ENCODE measurements around the gene SNCB.

The SNCB gene

DNA sequence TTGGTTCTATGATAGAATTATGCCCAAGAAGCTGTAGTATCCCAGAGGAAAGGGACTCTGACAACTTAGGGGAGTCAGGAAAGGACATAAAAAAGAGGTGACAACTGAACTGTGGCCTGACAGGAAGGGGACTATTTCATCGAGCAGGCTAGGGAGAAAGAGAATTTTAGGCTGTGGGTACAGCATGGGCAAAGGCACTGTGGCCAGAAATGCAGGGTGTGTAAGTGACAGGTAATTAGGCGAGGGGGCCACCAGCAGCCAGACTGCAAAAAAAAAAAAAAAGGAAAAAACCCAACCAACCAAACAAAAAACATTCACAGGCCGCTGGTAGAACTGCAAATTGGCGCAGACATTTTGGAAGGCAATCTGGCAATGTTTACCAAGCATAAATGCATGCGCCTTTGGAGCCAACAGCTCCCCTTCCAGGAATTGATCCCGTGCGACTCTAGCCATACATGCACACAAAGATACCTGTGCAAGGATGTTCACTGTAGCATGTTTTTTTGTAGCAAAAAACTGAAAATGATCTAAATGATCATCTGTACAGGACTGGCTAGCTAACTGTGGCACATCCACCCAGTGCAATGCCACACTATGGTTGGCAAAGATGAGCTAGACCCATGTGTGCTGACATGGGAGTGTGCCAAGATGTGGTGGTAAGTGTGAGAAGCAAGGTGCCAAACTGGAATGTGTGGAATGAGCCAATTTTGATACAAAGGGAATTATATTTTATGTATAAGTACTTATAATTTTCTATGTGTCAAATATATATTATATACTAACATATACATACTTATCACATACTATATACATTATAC is 1.3 kb upstream of the SNCB start:
- TF ChIP-seq, protein P1, sequence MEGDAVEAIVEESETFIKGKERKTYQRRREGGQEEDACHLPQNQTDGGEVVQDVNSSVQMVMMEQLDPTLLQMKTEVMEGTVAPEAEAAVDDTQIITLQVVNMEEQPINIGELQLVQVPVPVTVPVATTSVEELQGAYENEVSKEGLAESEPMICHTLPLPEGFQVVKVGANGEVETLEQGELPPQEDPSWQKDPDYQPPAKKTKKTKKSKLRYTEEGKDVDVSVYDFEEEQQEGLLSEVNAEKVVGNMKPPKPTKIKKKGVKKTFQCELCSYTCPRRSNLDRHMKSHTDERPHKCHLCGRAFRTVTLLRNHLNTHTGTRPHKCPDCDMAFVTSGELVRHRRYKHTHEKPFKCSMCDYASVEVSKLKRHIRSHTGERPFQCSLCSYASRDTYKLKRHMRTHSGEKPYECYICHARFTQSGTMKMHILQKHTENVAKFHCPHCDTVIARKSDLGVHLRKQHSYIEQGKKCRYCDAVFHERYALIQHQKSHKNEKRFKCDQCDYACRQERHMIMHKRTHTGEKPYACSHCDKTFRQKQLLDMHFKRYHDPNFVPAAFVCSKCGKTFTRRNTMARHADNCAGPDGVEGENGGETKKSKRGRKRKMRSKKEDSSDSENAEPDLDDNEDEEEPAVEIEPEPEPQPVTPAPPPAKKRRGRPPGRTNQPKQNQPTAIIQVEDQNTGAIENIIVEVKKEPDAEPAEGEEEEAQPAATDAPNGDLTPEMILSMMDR (IDR thresholded peaks at IDR 0.05; ENCODE audit: low read depth, low read length): no peak
- in situ Hi-C loops (cut with HindIII; ENCODE audit: low sequenced_read_pairs): no loop called here
- no peak for DNase-seq (ENCODE audit: low read depth, low spot score)
- H3K4me3 ChIP-seq (ENCODE audit: low read depth, low read length): no peak overlapping the region

DNA sequence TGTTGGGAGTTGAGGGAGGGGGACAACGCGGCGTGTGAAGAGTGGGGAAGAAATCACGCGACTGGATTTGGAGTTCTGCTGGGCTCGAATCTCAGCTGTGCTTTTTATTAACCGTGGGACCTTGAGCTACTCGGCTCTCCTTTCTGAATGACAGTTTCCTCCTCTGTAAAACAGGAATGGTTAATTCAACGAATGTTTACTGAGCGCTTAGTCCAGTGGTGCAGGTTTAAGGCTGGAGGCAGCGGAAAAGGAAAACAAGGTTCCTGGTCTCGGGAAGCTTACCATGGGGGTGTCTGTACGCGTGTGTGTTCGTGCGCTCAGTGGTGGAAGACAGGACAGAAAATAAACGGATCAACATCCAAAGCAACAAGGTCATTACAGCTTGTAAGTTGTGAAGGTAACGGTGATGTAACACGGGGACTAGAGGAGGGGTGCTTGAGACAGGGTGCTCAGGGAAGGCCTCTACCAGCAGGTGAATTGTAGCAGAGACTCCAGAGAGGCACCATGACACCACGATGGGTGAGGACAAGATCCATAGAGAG is 418 bp upstream of the SNCB start:
- in situ Hi-C loops (cut with HindIII; ENCODE audit: low sequenced_read_pairs): no loop called here
- DNase-seq (ENCODE audit: low read depth, low spot score): peak; percentile 22
- TF ChIP-seq, protein P1 (IDR thresholded peaks at IDR 0.05; ENCODE audit: low read depth, low read length): no peak
- peak overlapping the region; percentile 28 for H3K4me3 ChIP-seq (ENCODE audit: low read depth, low read length)

DNA sequence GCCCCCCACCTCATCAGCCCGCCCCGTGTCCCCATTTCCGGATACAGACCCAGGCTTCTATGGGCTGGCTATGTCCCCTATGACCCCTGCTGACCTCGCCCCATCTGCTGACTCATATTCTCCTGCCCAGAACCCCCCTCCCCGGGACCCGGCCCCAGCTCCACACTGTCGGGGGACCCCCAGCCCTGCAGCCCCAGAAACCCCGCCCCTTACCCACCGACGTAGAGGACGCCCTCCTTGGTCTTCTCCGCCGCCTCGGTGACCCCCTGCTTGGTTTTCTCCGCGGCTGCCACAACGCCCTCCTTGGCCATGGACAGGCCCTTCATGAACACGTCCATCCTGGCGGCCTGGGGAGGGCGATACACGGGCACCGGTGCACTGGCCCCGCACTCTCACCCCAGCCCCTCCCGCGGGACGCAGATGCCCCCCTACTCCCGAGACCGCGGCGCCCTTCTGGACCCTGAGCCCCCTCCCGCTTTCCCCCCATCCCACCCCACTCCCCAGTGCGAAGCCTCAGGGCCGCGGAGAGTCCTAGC is 949 bp downstream of the SNCB start:
- no peak overlapping the region for H3K4me3 ChIP-seq (ENCODE audit: low read depth, low read length)
- TF ChIP-seq, protein P1 (IDR thresholded peaks at IDR 0.05; ENCODE audit: low read depth, low read length): no peak
- no peak for DNase-seq (ENCODE audit: low read depth, low spot score)
- in situ Hi-C loops (cut with HindIII; ENCODE audit: low sequenced_read_pairs): no loop called here

DNA sequence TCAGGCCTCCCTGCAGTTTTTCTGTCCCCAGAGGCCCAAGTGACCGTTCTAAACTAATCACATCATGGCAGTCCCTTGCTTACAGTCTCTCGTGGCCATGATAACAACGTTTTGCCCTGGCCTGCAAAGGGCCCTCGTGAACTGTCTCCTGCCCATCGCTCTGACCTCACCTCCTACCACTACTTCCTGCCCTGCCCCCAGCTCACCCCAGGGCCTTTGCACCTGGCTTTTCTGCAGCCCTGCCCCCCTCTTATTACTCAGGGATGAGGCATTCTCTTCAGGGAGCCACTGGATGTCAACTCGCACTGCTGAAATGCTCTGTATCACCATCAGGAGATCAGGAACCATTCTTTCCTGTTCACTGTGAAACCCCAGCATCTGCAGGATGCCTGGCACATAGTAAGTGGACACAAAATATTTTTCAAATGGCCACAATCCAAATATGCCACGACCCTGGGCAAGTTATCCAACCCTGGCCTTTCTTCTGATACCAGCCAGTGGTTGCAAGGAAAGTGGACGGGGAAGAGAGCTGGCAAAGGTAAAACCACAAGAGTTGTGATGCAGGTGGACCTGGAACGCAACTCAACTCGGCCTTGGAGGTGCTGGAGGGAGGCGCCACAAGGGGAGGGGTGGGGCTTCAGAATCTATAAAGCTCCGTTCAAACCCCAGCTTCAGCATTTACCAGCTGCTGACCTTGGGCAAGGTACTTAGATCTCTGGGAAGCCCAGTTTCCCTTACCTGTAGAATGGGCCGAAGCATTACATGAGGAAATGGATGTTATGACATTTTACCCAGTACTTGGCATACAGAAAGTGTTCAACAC is 1.7 kb downstream of the SNCB start:
- DNase-seq (ENCODE audit: low read depth, low spot score): no peak
- in situ Hi-C loops (cut with HindIII; ENCODE audit: low sequenced_read_pairs): no loop called here
- TF ChIP-seq, protein P1 (IDR thresholded peaks at IDR 0.05; ENCODE audit: low read depth, low read length): no peak
- H3K4me3 ChIP-seq (ENCODE audit: low read depth, low read length): no peak overlapping the region

DNA sequence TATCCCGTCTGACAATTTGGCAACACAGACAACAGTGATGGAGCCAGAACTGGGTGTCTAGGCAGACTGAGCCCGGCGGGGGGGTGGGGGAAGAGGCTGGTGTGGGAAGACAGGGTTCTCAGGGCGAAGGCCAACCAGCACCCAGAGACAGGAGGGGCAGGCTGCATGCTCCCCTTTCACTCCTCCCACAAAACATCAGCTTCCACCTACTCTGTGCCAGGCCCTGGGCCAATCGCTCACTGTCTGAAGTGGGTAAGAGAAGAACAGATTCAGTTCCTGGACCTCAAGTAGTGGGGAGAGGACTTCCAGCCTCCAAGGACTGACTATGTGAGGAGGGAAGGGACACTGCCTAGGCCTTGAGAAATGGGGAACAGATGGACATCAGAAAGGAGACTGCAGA is 2.8 kb downstream of the SNCB start:
- in situ Hi-C loops (cut with HindIII; ENCODE audit: low sequenced_read_pairs): no loop called here
- no peak for DNase-seq (ENCODE audit: low read depth, low spot score)
- no peak overlapping the region for H3K4me3 ChIP-seq (ENCODE audit: low read depth, low read length)
- TF ChIP-seq, protein P1 (IDR thresholded peaks at IDR 0.05; ENCODE audit: low read depth, low read length): no peak

DNA sequence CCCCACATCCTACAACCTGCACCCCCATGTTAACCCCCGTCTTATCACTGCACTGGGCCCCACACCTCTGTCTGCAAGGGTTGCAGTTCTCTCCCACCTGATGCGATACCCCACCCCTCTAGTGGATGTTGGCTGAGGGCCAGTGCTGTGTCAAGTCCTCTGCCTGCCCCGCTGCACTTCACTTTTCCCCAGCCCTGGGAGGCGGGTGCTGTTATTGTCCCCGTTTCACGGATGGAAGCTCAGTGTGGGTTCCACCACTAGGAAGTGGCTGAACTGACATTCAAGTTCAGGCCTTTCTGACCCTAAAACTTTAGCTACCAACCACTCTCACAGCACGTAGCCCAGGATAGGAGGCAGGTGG is 3.5 kb downstream of the SNCB start:
- no peak overlapping the region for H3K4me3 ChIP-seq (ENCODE audit: low read depth, low read length)
- TF ChIP-seq, protein P1 (IDR thresholded peaks at IDR 0.05; ENCODE audit: low read depth, low read length): no peak
- DNase-seq (ENCODE audit: low read depth, low spot score): no peak
- in situ Hi-C loops (cut with HindIII; ENCODE audit: low sequenced_read_pairs): no loop called here
